Activated naive CD4-positive, alpha-beta T cell treated with anti-CD3 and anti-CD28 coated beads, Interleukin-2, amount 10 ng/mL, durations not matched to agents 7 days and 5 days (primary cell): ENCODE data around the gene PTPRR.

Source experiments
- CTCF ChIA-PET: fragments of 350-600 bp; sonication (Branson Sonifier 250); formaldehyde crosslinking; loops from one replicate; lab custom pipeline; 2021; ENCODE audit warnings: antibody characterized with exemption; lab: Charles Lee
- DNase-seq: peaks from one replicate; pipeline ENCODE4 v3.0.0-alpha.2; 2020
- H3K27ac Mint-ChIP-seq: one replicate; pipeline ENCODE4 v1.8.0; 2021; ENCODE audit warnings: mild to moderate bottlenecking, moderate library complexity, mixed read lengths
- H3K27me3 Mint-ChIP-seq: one replicate; pipeline ENCODE4 v1.8.0; 2021; ENCODE audit warnings: mild to moderate bottlenecking, mixed read lengths
- H3K36me3 Mint-ChIP-seq: one replicate; pipeline ENCODE4 v1.8.0; 2021; ENCODE audit warnings: mixed read lengths
- H3K4me1 Mint-ChIP-seq: one replicate; pipeline ENCODE4 v1.8.0; 2021; ENCODE audit warnings: mixed read lengths
- H3K4me3 Mint-ChIP-seq: one replicate; pipeline ENCODE4 v1.8.0; 2021; ENCODE audit warnings: mild to moderate bottlenecking, moderate library complexity, mixed read lengths
- H3K9me3 Mint-ChIP-seq: one replicate; pipeline ENCODE4 v1.8.0; 2021; ENCODE audit warnings: mixed read lengths

The PTPRR gene

GRCh38 chr12:70883855-70884254, 36.7 kb downstream of the PTPRR start:
- Mint-ChIP-seq H3K4me1 (no peaks in the 10 kb centered on the region), H3K27me3 (no peaks in the 10 kb centered on the region), H3K9me3 (no peaks in the 10 kb centered on the region), H3K36me3 (no peaks in the 10 kb centered on the region), H3K4me3 (no peak overlapping the region), H3K27ac (no peak overlapping the region)
- CTCF ChIA-PET: no interaction called here
- no peak for DNase-seq

GRCh38 chr12:70880744-70881143, 39.8 kb downstream of the PTPRR start:
- CTCF ChIA-PET: no interaction called here
- Mint-ChIP-seq H3K27ac (no peak overlapping the region), H3K27me3 (no peaks in the 10 kb centered on the region), H3K36me3 (no peaks in the 10 kb centered on the region), H3K4me1 (no peaks in the 10 kb centered on the region), H3K4me3 (no peak overlapping the region), H3K9me3 (peaks cover 4% of the 10 kb centered on the region)
- DNase-seq: no peak

DNA sequence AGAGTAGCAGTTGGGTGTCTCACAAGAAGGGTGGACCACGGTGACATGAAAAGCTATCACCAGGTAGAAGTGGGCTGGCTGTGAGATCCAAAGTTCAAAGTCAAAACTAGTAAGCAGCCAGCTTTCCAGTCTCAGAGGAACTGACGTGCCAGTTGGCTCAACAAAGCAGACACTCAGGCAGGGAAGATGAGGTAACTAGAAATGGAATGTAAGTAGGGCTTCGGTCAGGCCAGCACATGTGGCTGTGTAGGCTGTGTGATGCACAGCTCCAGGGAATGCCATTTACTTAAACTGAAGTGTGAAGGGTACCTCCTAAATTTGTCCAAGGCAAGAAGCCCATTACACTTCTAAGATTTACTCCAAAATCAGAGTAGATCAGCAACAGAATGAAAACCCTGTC, 43.6 kb downstream of the PTPRR start:
- Mint-ChIP-seq H3K27me3 (no peaks in the 10 kb centered on the region), H3K36me3 (no peaks in the 10 kb centered on the region), H3K9me3 (peaks cover 4% of the 10 kb centered on the region), H3K4me1 (no peaks in the 10 kb centered on the region), H3K27ac (no peak overlapping the region), H3K4me3 (no peak overlapping the region)
- no peak for DNase-seq
- CTCF ChIA-PET: no interaction called here

DNA sequence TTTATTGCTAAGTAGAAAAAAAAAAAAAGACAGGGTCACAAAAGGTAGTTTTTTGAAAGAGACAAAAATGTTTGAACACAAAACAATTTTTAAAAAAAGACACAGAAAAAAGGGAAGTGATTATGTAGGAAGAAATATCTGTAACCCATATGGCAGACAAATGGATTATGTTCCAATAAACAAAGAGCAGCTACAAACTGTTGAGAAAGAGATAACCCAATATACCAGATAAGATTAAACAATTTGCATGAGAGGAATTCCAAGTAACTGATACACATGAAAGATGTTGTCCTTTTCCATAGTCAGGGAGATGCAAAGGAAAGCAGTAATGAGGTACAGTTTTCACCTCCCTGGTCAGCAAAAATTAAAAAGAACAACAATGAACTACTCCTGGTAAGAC, 44.9 kb downstream of the PTPRR start:
- no peaks in the 10 kb centered on the region for H3K4me1 Mint-ChIP-seq
- no peak for DNase-seq
- no peaks in the 10 kb centered on the region for H3K27me3 Mint-ChIP-seq
- H3K27ac Mint-ChIP-seq: no peak overlapping the region
- H3K9me3 Mint-ChIP-seq: peaks cover 4% of the 10 kb centered on the region
- CTCF ChIA-PET: no interaction called here
- no peaks in the 10 kb centered on the region for H3K36me3 Mint-ChIP-seq
- H3K4me3 Mint-ChIP-seq: no peak overlapping the region

GRCh38 chr12:70854881-70855568, 65.5 kb downstream of the PTPRR start:
- Mint-ChIP-seq H3K4me1 (no peaks in the 10 kb centered on the region), H3K27me3 (no peaks in the 10 kb centered on the region), H3K27ac (no peak overlapping the region), H3K4me3 (no peak overlapping the region), H3K9me3 (no peaks in the 10 kb centered on the region), H3K36me3 (no peaks in the 10 kb centered on the region)
- no peak for DNase-seq
- CTCF ChIA-PET: no interaction called here

- Mint-ChIP-seq H3K36me3 (no peaks in the 10 kb centered on the region), H3K4me1 (no peaks in the 10 kb centered on the region), H3K27ac (no peak overlapping the region), H3K27me3 (no peaks in the 10 kb centered on the region), H3K4me3 (no peak overlapping the region), H3K9me3 (no peaks in the 10 kb centered on the region)
- no peak for DNase-seq
- CTCF ChIA-PET: no interaction called here
Measured at GRCh38 chr12:70854138-70854537, 66.4 kb downstream of the PTPRR start.

DNA sequence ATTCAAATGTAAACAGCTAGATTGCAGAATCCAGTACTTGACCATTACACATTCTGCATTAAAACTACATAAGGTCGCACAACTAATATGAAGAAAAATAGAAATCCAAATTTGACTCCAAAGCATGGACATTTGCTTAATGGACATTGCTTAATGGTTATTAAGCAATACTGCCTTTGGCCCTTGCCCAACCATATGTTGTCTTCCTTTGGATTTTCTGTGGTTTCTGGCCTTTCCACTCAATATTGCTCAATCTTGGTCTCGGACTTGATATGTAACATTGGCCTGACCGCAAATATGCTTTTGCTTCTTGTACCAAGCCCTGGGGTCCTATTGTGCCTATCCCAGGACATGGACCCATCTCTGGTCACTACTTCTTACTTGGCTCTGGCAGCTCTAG, 67.2 kb downstream of the PTPRR start:
- H3K4me1 Mint-ChIP-seq: no peaks in the 10 kb centered on the region
- no peaks in the 10 kb centered on the region for H3K36me3 Mint-ChIP-seq
- H3K4me3 Mint-ChIP-seq: no peak overlapping the region
- DNase-seq: no peak
- H3K27ac Mint-ChIP-seq: no peak overlapping the region
- H3K27me3 Mint-ChIP-seq: no peaks in the 10 kb centered on the region
- CTCF ChIA-PET: no interaction called here
- no peaks in the 10 kb centered on the region for H3K9me3 Mint-ChIP-seq

DNA sequence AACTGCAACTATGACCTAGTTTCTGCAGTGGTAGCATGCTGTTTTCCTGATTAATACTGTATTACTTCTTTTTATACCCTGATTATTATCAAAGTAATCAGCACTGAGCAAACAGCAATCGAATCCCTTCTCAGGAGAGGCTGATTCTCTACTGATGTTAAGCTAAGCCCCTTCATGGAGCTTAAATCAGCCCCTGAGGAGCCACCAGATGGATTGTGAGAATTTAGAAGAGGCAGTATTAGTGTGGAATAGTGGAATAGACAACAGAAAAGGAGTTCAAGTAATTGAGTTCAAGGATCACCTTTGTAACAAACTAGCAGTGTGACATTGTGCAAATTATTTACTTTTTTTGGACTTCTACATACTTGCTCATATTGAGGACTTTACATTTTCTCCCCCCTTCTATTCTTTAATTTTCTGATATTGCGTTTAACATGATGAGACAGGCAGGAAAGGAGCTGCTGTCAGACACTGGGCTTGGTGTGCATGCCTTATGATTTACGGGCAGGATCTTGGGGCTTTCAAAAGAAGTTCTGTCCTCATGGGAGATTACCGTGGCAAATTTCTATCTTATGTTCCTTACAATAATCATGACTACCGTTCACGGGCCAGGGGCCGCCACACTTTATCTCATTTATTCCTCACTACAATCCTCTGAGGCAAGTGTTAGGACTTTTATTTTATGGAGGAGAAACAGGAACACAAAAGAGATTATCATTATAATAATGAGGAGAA, 68.0 kb downstream of the PTPRR start:
- H3K27ac Mint-ChIP-seq: no peak overlapping the region
- H3K36me3 Mint-ChIP-seq: no peaks in the 10 kb centered on the region
- no peaks in the 10 kb centered on the region for H3K27me3 Mint-ChIP-seq
- no peak for DNase-seq
- H3K4me1 Mint-ChIP-seq: no peaks in the 10 kb centered on the region
- CTCF ChIA-PET: no interaction called here
- no peak overlapping the region for H3K4me3 Mint-ChIP-seq
- no peaks in the 10 kb centered on the region for H3K9me3 Mint-ChIP-seq

GRCh38 chr12:70849265-70849960, 71.1 kb downstream of the PTPRR start:
- Mint-ChIP-seq H3K27ac (no peak overlapping the region), H3K4me3 (no peak overlapping the region), H3K9me3 (no peaks in the 10 kb centered on the region), H3K36me3 (no peaks in the 10 kb centered on the region), H3K4me1 (no peaks in the 10 kb centered on the region), H3K27me3 (no peaks in the 10 kb centered on the region)
- CTCF ChIA-PET: no interaction called here
- DNase-seq: no peak

GRCh38 chr12:70847871-70848270, 72.7 kb downstream of the PTPRR start:
- Mint-ChIP-seq H3K9me3 (no peaks in the 10 kb centered on the region), H3K27ac (no peak overlapping the region), H3K36me3 (no peaks in the 10 kb centered on the region), H3K27me3 (no peaks in the 10 kb centered on the region), H3K4me1 (no peaks in the 10 kb centered on the region), H3K4me3 (no peak overlapping the region)
- DNase-seq: no peak
- CTCF ChIA-PET: no interaction called here

DNA sequence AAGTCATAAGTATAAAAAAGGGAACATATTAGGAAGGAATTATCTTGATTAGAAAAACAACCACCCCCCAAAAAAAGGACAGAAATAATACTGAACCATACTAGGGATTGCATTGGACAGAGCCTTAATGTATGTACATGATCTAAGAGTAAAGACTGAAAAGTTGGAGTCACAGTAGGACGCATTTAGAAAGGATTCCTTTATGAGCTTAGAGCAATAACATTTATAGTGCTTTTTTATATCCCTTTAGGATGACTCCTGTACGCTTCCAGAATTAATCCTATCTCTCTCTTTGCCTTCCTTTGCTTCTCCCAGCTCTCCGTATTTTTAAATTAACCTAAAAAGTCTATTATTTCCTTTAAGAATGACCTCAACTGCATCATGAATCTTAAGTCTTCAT, 75.3 kb downstream of the PTPRR start:
- H3K9me3 Mint-ChIP-seq: no peaks in the 10 kb centered on the region
- H3K4me3 Mint-ChIP-seq: no peak overlapping the region
- DNase-seq: no peak
- CTCF ChIA-PET: no interaction called here
- no peaks in the 10 kb centered on the region for H3K36me3 Mint-ChIP-seq
- no peaks in the 10 kb centered on the region for H3K4me1 Mint-ChIP-seq
- no peak overlapping the region for H3K27ac Mint-ChIP-seq
- H3K27me3 Mint-ChIP-seq: no peaks in the 10 kb centered on the region

DNA sequence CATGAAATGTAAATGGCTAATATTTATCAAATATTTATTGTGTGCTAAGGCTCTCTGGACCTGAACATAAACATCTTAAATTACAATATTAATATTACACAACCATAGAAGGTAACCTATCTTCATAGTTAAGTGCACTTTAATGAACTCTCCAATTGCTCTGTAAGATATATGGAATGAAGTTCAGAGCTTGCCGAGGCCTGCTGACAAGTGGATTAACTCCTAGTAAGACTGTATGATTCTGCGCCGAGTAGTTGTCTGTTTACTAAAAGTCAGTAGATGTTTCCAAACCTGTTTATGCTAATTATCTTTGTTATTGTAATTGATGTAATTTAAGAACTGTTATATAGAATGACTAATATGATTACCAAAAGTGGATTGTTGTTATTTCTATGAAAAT, 77.2 kb downstream of the PTPRR start:
- H3K9me3 Mint-ChIP-seq: no peaks in the 10 kb centered on the region
- no peaks in the 10 kb centered on the region for H3K36me3 Mint-ChIP-seq
- no peak overlapping the region for H3K27ac Mint-ChIP-seq
- DNase-seq: no peak
- CTCF ChIA-PET: no interaction called here
- no peaks in the 10 kb centered on the region for H3K27me3 Mint-ChIP-seq
- no peaks in the 10 kb centered on the region for H3K4me1 Mint-ChIP-seq
- no peak overlapping the region for H3K4me3 Mint-ChIP-seq

DNA sequence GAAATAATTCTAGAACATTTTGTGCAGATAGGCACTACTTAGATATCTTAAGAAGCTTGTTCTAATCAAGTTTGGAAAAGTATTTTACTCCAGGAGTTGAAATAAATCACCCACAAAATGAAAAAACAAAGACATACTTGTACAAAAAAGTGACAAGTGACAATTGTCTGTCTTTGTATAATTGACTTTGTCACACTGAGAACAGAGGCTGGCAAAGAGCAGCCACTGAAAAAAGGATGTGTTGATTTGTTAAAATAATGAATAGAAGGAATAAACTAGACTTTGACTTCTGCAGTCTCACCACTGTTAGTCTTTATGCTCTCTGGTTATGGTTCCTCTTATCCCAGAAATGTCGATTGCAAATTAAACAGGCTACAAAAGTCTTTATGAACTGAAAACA, 77.6 kb downstream of the PTPRR start:
- H3K27ac Mint-ChIP-seq: no peak overlapping the region
- H3K36me3 Mint-ChIP-seq: no peaks in the 10 kb centered on the region
- H3K4me3 Mint-ChIP-seq: no peak overlapping the region
- no peak for DNase-seq
- H3K27me3 Mint-ChIP-seq: no peaks in the 10 kb centered on the region
- CTCF ChIA-PET: no interaction called here
- H3K9me3 Mint-ChIP-seq: no peaks in the 10 kb centered on the region
- H3K4me1 Mint-ChIP-seq: no peaks in the 10 kb centered on the region

GRCh38 chr12:70842136-70842535, 78.4 kb downstream of the PTPRR start:
- Mint-ChIP-seq H3K27ac (no peak overlapping the region), H3K4me1 (no peaks in the 10 kb centered on the region), H3K27me3 (no peaks in the 10 kb centered on the region), H3K36me3 (no peaks in the 10 kb centered on the region), H3K4me3 (no peak overlapping the region), H3K9me3 (no peaks in the 10 kb centered on the region)
- DNase-seq: no peak
- CTCF ChIA-PET: no interaction called here
